Mesothelial cell of epicardium (in vitro differentiated cells): ENCODE data around the gene SFMBT1. TPM values are rescaled to one million over a fixed set of nuclear protein-coding genes. Genes with fewer than 3 reads are reported as not detected.

ENCODE experiments used
- DNase-seq, 2 experiments: peaks; one replicate each; pipeline ENCODE4 v3.0.0; 2021; ENCODE audit warnings: low spot score in 2 of 2; ENCODE audit not compliant: unreplicated experiment in 2 of 2
- H3K27ac Mint-ChIP-seq: 2 replicates; pipeline ENCODE4 v1.8.0; 2021; ENCODE audit warnings: mixed read lengths
- H3K27me3 Mint-ChIP-seq: 2 replicates; pipeline ENCODE4 v1.8.0; 2021; ENCODE audit warnings: low read depth, mixed read lengths
- H3K36me3 Mint-ChIP-seq: 2 replicates; pipeline ENCODE4 v1.8.0; 2021; ENCODE audit warnings: mixed read lengths
- H3K4me1 Mint-ChIP-seq: 2 replicates; pipeline ENCODE4 v1.8.0; 2021; ENCODE audit warnings: mixed read lengths
- H3K4me3 Mint-ChIP-seq: 2 replicates; pipeline ENCODE4 v1.8.0; 2021; ENCODE audit warnings: mild to moderate bottlenecking, moderate library complexity, mixed read lengths
- H3K9me3 Mint-ChIP-seq: 2 replicates; pipeline ENCODE4 v1.8.0; 2021; ENCODE audit warnings: mixed read lengths
- total RNA-seq: library from RNA; stranded (reverse); gene quantifications from 3 replicates; pipeline ENCODE4 v1.2.1, GENCODE V29; 2021
- TF ChIP-seq, protein P1 (sequence below): fragments of 200-600 bp; sonication (generic); IDR thresholded peaks from one replicate; pipeline ENCODE4 v1.5.0; 2021; ENCODE audit warnings: antibody characterized with exemption; ENCODE audit not compliant: unreplicated experiment

The SFMBT1 gene
- total RNA-seq, 1 donor from 2014 or later = 4.4 TPM

DNA sequence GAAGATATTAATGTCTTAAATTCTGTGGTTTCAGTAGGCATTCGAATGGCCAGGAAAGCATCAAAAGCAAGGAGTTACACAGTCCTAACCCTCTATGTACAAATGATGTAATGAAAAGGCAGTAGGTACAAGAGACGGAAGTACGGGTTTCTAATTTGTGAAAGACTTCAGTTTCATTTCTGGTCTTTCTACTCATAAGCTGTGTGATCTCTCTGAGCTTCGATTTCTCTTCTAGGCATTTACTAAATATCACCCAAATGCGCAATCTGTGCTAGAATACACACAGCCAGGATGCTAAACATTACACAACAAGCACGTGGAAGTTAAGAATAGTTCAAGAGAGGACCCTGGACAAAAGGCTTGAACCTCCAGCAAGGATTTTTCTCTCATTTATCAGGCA lies 130.6 kb downstream of the SFMBT1 start:
- H3K9me3 Mint-ChIP-seq = no peaks in the 10 kb centered on the region
- no peak for DNase-seq
- TF ChIP-seq, protein P1, sequence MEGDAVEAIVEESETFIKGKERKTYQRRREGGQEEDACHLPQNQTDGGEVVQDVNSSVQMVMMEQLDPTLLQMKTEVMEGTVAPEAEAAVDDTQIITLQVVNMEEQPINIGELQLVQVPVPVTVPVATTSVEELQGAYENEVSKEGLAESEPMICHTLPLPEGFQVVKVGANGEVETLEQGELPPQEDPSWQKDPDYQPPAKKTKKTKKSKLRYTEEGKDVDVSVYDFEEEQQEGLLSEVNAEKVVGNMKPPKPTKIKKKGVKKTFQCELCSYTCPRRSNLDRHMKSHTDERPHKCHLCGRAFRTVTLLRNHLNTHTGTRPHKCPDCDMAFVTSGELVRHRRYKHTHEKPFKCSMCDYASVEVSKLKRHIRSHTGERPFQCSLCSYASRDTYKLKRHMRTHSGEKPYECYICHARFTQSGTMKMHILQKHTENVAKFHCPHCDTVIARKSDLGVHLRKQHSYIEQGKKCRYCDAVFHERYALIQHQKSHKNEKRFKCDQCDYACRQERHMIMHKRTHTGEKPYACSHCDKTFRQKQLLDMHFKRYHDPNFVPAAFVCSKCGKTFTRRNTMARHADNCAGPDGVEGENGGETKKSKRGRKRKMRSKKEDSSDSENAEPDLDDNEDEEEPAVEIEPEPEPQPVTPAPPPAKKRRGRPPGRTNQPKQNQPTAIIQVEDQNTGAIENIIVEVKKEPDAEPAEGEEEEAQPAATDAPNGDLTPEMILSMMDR = no peak
- no peaks in the 10 kb centered on the region for H3K27me3 Mint-ChIP-seq
- H3K4me1 Mint-ChIP-seq = no peaks in the 10 kb centered on the region
- H3K27ac Mint-ChIP-seq = no peak overlapping the region
- H3K36me3 Mint-ChIP-seq = peaks cover 13% of the 10 kb centered on the region
- no peak overlapping the region for H3K4me3 Mint-ChIP-seq

DNA sequence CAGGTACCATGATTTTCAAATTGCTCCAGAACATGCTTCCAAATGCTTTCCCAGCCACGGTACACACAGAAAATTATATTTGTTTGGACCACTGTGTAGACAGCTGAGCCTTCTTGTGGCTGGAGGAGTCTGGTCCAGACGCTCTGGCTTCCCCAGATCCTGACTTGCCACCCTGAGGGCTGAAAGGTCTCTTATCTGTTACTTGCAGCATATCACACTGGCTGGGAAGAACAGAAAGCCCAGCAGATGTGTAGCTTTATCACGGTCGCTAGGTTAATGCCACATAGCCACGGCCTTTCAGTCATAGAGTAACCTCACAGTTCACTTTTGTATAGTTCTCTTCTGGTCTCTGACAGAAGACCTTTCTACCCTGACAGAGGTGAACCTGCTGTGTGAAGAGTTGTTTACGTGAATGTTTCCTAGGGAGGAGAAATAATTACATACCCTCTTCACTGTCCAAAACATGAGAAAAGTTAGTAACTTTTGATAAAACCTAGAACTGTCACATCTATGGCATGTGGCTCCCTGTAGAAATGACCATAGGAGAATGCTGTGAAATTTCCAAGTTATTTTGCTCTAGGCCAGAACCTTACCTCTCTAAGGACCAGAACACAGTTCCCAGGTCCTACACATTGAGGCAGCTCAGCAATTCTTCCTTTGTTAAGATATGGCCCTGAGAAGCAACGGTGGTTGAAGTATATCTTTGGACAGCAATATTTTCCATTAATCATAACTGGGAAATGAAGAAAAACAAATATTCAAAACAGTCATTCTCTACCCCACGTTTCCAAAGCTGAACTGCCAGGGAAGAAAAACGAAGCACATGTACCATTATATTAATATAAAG lies 132.8 kb downstream of the SFMBT1 start:
- Mint-ChIP-seq H3K4me3 (no peak overlapping the region), H3K27ac (no peak overlapping the region), H3K4me1 (no peaks in the 10 kb centered on the region), H3K9me3 (no peaks in the 10 kb centered on the region), H3K36me3 (peaks cover 4% of the 10 kb centered on the region), H3K27me3 (no peaks in the 10 kb centered on the region)
- TF ChIP-seq, protein P1 = no peak
- DNase-seq = no peak

DNA sequence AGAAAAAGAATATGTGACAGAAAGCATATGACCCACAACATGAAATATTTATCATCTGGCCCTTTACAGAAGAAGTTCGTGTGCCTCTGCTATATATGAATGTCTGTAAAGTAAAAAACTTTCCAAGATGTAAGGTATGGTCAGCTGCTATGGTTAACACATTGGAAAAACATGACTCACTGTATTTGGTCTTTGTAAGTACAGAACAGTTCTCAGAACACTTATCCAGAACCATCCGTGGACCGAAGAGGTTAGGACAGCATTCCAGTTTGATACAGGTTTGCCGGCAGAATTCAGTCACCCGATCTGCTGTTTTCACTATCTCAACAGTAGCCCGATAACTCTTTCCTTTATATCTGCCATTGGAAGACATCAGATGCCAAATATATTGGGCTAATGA lies 135.1 kb downstream of the SFMBT1 start:
- H3K27ac Mint-ChIP-seq = no peak overlapping the region
- no peak overlapping the region for H3K4me3 Mint-ChIP-seq
- TF ChIP-seq, protein P1 = no peak
- H3K9me3 Mint-ChIP-seq = no peaks in the 10 kb centered on the region
- H3K36me3 Mint-ChIP-seq = peaks cover 1% of the 10 kb centered on the region
- no peaks in the 10 kb centered on the region for H3K27me3 Mint-ChIP-seq
- no peak for DNase-seq
- H3K4me1 Mint-ChIP-seq = no peaks in the 10 kb centered on the region

DNA sequence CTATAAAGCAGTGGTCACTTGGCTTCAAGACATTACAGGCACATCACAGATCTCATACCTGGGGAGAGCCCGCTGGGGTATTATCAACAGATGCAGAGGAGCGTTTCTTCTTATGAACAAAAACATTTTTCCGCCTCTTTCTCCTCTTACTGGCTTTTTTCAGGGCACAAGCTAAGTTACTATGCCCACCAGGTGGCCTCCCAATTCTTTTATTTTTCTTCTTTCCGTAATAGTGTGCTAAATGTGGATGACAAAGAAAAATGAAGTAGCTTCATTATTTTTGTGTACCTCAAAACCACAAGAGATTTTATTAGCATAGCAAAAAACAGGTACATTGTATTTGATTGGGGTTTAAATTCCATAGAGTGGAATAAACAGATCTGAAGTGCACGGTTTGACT lies 138.4 kb downstream of the SFMBT1 start:
- no peak overlapping the region for H3K27ac Mint-ChIP-seq
- no peaks in the 10 kb centered on the region for H3K4me1 Mint-ChIP-seq
- no peaks in the 10 kb centered on the region for H3K27me3 Mint-ChIP-seq
- peaks cover 1% of the 10 kb centered on the region for H3K36me3 Mint-ChIP-seq
- TF ChIP-seq, protein P1 = no peak
- no peak for DNase-seq
- H3K9me3 Mint-ChIP-seq = no peaks in the 10 kb centered on the region
- H3K4me3 Mint-ChIP-seq = no peak overlapping the region

- peaks cover 1% of the 10 kb centered on the region for H3K36me3 Mint-ChIP-seq
- H3K27me3 Mint-ChIP-seq = no peaks in the 10 kb centered on the region
- TF ChIP-seq, protein P1 = no peak
Measured at GRCh38 chr3:52904552-52904951, 141.3 kb downstream of the SFMBT1 start.

GRCh38 chr3:52904000-52904399 lies 141.9 kb downstream of the SFMBT1 start:
- TF ChIP-seq, protein P1 = no peak
- Mint-ChIP-seq H3K4me3 (no peak overlapping the region), H3K27me3 (no peaks in the 10 kb centered on the region), H3K27ac (no peak overlapping the region), H3K4me1 (no peaks in the 10 kb centered on the region), H3K36me3 (peaks cover 1% of the 10 kb centered on the region), H3K9me3 (no peaks in the 10 kb centered on the region)
- no peak for DNase-seq

More at GRCh38 chr3:52904552-52904951, 141.3 kb downstream of the SFMBT1 start:
- H3K4me3 Mint-ChIP-seq = no peak overlapping the region
- DNase-seq = no peak
- no peaks in the 10 kb centered on the region for H3K9me3 Mint-ChIP-seq
- no peak overlapping the region for H3K27ac Mint-ChIP-seq
- no peaks in the 10 kb centered on the region for H3K4me1 Mint-ChIP-seq
